GM12865 (cell line): ENCODE measurements around the gene SBK3.
"Not testable (repeated sequence)": the region's sequence is repeated elsewhere in the genome, so short reads cannot be mapped to it uniquely, and the experiment has no call there.

Experiments used
- DNase-seq: peaks from one replicate; pipeline ENCODE4 v3.0.0; 2010; ENCODE audit warnings: low read depth
- H3K4me3 ChIP-seq: 2 replicates; pipeline ENCODE4 v1.5.1; 2011; ENCODE audit warnings: mild to moderate bottlenecking, low read depth, low read length, control low read depth
- TF ChIP-seq, protein P1 (sequence below): IDR thresholded peaks from 2 replicates; pipeline ENCODE4 v1.5.1; 2011; ENCODE audit warnings: low read length, control low read depth, low read depth, inconsistent platforms; ENCODE audit not compliant: insufficient read depth; ENCODE audit errors: missing control alignments

The SBK3 gene

DNA sequence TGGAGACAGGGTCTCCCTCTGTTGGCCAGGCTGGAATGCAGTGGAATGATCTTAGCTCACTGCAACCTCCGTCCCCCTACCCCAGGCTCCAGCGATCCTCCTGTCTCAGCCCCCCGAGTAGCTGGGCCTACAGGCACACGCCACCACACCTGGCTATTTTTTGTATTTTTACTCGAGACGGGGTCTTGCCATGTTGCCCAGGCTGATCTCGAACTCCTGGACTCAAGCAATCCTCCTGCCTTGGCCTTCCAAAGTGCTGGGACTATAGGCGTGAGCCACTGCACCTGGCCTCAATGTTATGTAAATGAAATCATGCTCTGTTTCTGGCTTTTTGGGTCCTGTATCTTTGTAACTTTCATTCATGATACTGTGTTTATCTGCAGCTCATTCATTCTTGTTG lies 43.4 kb upstream of the SBK3 start:
- no peak for DNase-seq
- TF ChIP-seq, protein P1, sequence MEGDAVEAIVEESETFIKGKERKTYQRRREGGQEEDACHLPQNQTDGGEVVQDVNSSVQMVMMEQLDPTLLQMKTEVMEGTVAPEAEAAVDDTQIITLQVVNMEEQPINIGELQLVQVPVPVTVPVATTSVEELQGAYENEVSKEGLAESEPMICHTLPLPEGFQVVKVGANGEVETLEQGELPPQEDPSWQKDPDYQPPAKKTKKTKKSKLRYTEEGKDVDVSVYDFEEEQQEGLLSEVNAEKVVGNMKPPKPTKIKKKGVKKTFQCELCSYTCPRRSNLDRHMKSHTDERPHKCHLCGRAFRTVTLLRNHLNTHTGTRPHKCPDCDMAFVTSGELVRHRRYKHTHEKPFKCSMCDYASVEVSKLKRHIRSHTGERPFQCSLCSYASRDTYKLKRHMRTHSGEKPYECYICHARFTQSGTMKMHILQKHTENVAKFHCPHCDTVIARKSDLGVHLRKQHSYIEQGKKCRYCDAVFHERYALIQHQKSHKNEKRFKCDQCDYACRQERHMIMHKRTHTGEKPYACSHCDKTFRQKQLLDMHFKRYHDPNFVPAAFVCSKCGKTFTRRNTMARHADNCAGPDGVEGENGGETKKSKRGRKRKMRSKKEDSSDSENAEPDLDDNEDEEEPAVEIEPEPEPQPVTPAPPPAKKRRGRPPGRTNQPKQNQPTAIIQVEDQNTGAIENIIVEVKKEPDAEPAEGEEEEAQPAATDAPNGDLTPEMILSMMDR = no peak
- no peak overlapping the region for H3K4me3 ChIP-seq

DNA sequence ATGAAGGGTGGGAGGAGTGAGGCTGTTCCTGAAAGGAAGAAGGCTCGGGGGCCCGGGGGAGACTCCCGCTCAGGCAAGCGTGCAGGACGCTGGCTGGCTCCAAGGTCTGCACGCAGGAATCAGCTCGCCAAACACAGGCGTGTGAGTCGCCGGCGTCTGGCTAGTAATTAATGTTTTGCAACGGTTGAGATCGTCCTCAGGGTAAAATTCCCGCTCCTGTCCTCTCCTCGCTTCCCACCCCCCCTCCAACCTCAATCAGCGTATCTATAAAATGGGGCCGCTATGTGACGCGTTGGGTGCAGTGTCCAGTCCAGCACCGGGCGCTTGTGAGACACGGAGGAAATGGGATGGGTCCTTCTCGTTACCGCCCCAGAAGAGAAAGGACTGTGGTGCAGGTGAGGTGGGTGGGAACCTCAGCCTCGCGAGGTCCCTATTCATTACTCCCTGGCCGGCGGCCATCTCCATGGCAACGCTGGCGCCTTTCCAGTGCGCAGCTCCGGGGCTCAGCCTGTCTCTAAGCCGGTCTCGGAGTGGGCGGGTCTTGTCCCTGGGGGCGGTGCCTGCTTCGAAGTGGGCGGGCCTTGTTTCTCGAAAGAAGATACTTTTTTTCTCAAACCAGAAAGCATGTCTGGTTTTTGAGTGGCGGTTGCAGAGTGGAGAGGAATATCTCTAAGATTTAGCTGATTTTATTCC lies 41.8 kb upstream of the SBK3 start:
- TF ChIP-seq, protein P1 = no peak
- H3K4me3 ChIP-seq = peak overlapping the region; percentile 38
- peak; percentile 94 for DNase-seq

DNA sequence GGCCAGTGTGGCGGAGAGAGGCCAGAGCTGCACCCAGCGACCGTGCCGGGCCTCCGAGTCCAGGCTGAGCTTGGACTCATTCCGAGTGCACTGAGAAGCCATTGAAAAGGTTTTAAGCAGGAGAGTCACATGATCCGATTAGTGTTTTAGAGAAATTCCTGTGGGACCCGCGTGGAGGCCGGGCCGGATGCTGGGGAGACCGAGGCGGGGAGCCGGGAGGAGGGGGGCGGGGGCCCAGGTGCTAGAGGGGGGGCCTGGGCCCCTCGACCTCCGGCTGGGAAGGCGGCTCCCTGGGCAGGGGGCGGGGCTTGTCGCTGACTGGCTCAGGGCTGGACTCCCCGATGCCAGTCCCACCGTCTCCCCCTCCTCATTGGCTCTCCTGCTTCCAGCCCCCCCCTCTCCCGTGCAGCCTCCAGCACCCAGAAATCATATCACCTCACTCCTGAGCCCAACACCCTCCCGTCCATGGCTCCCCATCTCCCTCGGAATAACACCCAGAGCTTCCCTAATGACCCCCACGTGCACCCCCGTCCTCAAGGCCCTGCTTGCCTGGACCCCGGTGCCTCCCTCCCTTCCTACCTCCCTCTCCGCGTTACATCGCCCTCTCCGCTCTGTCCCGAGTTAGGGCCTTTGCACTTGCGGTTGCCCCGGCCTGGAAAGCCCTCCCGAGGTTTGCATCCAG lies 40.5 kb upstream of the SBK3 start:
- no peak for DNase-seq

DNA sequence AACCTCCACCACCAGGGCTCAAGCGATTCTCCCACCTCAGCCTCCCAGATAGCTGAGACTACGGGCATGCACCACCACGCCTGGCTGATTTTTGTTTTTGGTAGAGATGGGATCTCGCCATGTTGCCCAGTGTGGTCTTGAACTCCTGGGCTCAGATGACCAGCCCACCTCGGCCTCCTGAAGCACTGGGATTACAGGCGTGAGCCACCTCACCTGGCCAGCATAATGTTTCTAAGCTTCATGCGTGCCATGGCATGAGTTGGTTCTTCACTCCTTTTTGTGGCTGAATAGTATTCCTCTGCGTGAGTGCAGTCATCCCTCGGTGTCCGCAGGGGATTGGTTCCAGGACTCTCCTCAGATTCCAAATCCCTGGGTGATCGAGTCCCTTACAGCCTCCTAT lies 39.5 kb upstream of the SBK3 start:
- no peak overlapping the region for H3K4me3 ChIP-seq
- TF ChIP-seq, protein P1 = no peak
- DNase-seq = no peak

More for the DNA sequence above, 40.5 kb upstream of the SBK3 start:
- H3K4me3 ChIP-seq = no peak overlapping the region
- TF ChIP-seq, protein P1 = no peak

DNA sequence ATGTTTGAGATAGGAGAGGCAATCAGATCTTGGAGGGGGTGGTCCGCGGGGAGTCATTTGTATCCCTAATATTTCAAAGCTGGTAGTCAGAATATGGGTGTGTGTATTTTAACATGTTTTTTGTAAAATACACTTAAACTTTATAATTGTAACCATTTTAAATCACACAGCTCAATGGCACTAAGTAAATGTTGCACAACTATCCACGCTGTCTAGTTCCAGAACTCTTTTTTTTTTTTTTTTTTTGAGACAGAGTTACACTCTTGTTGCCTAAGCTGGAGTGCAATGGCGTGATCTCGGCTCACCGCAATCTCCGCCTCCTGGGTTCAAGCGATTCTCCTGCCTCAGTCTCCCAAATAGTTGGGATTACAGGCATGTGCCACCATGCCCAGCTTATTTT lies 38.6 kb upstream of the SBK3 start:
- H3K4me3 ChIP-seq, DNase-seq: not testable (repeated sequence)

DNA sequence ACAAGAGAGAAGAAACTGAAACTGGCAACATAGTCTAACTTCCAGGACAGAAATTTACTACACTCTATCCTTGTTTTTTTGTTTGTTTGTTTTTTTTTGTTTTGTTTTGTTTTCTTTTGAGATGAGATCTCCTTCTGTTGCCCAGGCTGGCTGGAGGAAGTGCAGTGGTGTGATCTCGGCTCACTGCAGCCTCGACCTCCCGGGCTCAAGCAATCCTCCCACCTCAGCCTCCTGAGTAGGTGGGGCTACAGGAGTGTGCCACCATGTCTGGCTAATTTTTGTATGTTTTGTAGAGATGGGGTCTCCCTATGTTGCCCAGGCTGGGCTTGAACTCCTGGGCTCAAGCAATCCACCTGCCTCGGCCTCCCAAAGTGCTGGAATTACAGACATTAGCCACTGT lies 36.9 kb upstream of the SBK3 start:
- not testable (repeated sequence) for DNase-seq, H3K4me3 ChIP-seq

DNA sequence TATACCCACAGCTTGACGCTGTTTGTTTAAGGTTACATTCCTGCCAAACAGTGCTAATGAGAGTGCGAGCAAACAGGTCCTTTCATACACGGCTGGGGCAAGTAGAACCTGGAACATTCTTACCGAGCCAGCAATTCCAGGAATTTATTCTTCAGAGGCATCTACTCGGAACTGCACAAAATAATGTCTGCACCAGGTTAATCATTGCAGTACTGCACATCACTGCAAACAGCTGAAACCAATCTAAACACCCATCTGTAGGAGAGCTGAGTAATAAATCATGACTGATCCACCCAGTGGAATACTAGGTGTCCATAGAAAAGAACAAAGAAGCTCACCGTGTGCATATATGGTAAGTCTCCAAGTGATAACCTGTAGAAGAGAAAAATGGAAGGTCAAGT lies 36.5 kb upstream of the SBK3 start:
- DNase-seq = no peak
- H3K4me3 ChIP-seq = no peak overlapping the region
- TF ChIP-seq, protein P1 = no peak
